ENCODE measurements around the gene JMJD6. TPM values are rescaled to one million over a fixed set of nuclear protein-coding genes. Genes with fewer than 3 reads are reported as not detected.

JMJD6 gene
- polyA plus RNA-seq, 1 donor (not counting 4 experiments of a cell fraction or from before 2014, with no cell fraction given) = 12.0 TPM

DNA sequence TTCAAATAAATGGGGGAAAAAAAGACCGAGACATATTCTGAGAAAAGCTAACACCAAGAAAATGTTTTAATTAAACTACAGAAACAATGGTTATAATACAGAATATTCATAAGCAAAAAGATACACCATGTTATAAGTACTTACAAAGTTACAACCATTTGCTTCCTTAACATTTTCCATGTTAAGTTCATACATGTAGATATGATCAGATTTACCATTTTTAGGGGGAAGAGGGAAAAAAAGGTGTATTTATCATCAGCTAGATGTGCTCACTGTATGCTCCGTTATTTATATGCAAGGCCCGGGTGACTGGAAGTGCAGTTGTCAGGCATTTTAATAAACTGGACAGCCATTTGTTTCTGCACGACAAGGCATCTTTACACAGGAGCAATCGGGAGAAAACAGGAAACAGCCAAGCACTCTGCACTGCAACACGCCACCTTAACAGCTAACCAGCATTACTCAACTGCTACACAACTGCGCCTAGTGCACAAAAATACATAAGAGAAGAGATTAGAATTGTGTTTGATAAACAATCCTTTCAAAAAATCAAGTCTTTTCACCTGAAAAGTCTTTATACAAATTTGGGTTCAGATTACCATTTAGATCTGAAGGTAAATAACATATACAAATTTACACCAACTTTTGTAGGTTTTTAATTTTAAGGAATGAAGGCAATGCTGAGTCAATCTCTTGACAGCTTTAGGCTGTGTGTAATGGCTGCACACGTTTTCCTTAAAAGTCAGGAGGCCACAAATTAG lies 7.9 kb upstream of the JMJD6 start:
- no peaks in the 10 kb centered on the region for H3K27me3 ChIP-seq (ENCODE audit: control insufficient read depth, extremely low read depth, insufficient read depth, low read length)
- dilution Hi-C loops (cut with MboI; ENCODE audit: extremely low pct_ligation_motif_present, low sequenced_read_pairs) = no loop called here
- H3K9me1 ChIP-seq (ENCODE audit: control insufficient read depth, extremely low read depth, insufficient read depth, low read length) = no peaks in the 10 kb centered on the region
- peaks cover 29% of the 10 kb centered on the region for H3K4me1 ChIP-seq (ENCODE audit: control insufficient read depth, extremely low read depth, insufficient read depth, low read length)
- no peak for DNase-seq (ENCODE audit: low read depth, low spot score)
- FAIRE-seq = no peak
- peak overlapping the region; percentile 99 for H3K9ac ChIP-seq (ENCODE audit: control insufficient read depth, extremely low read depth, insufficient read depth, low read length)
- peak overlapping the region; percentile 98 to 100 (median 100) for H3K4me3 ChIP-seq (ENCODE audit: control insufficient read depth in 2 of 3, extremely low read depth in 1 of 3, insufficient read depth in 2 of 3, low read depth in 1 of 3, low read length in 3 of 3)
- H3K9me3 ChIP-seq (ENCODE audit: control insufficient read depth, low read depth, low read length) = no peaks in the 10 kb centered on the region
- H2AFZ ChIP-seq (ENCODE audit: control insufficient read depth, low read length) = no peak overlapping the region
- TF ChIP-seq EZH2 (IDR thresholded peaks at IDR 0.05; ENCODE audit: low read length) = no peak
- TF ChIP-seq, protein P1, sequence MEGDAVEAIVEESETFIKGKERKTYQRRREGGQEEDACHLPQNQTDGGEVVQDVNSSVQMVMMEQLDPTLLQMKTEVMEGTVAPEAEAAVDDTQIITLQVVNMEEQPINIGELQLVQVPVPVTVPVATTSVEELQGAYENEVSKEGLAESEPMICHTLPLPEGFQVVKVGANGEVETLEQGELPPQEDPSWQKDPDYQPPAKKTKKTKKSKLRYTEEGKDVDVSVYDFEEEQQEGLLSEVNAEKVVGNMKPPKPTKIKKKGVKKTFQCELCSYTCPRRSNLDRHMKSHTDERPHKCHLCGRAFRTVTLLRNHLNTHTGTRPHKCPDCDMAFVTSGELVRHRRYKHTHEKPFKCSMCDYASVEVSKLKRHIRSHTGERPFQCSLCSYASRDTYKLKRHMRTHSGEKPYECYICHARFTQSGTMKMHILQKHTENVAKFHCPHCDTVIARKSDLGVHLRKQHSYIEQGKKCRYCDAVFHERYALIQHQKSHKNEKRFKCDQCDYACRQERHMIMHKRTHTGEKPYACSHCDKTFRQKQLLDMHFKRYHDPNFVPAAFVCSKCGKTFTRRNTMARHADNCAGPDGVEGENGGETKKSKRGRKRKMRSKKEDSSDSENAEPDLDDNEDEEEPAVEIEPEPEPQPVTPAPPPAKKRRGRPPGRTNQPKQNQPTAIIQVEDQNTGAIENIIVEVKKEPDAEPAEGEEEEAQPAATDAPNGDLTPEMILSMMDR (optimal IDR thresholded peaks at IDR 0.05 in 1 of 3, IDR thresholded peaks at IDR 0.05 in 1 of 3, conservative IDR thresholded peaks at IDR 0.05 in 1 of 3; ENCODE audit: extremely low read depth in 1 of 3, insufficient read depth in 2 of 3, low read length in 3 of 3) = no peak
- peak overlapping the region; percentile 96 for H3K4me2 ChIP-seq (ENCODE audit: control insufficient read depth, extremely low read depth, insufficient read depth, low read depth, low read length)
- H3K36me3 ChIP-seq (ENCODE audit: control insufficient read depth in 2 of 2, extremely low read depth in 1 of 2, insufficient read depth in 2 of 2, low read length in 2 of 2) = peaks cover 14 to 40% of the 10 kb centered on the region in 2 experiments
- H3K27ac ChIP-seq (ENCODE audit: control insufficient read depth, insufficient read depth, low read length) = peak overlapping the region; percentile 96
- peaks cover 70% of the 10 kb centered on the region for H3K79me2 ChIP-seq (ENCODE audit: control insufficient read depth, insufficient read depth, low read length)
- peaks cover 28% of the 10 kb centered on the region for H4K20me1 ChIP-seq (ENCODE audit: control insufficient read depth, extremely low read depth, insufficient read depth, low read length)

DNA sequence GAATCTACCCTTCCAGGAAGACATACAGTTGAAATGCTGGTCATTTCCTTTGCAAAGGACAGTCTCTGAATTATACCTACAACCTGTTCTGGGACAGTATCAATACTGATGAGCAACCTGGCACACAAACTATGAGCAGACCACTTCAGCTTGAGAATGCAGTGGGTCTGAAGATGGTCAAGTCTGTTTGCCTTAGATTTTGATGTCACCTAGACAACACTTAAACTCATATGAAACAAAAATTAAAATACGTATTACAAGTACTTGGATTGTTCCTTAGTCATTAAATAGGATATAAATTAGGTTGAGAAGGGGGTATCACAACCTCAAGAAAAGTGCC lies 7.2 kb upstream of the JMJD6 start:
- no peak overlapping the region for H3K27ac ChIP-seq (ENCODE audit: control insufficient read depth, insufficient read depth, low read length)
- H3K36me3 ChIP-seq (ENCODE audit: control insufficient read depth in 2 of 2, extremely low read depth in 1 of 2, insufficient read depth in 2 of 2, low read length in 2 of 2) = peaks cover 14 to 40% of the 10 kb centered on the region in 2 experiments
- no peak for FAIRE-seq
- peak overlapping the region in 2 of 3 experiments; percentile 98 to 100 for H3K4me3 ChIP-seq (ENCODE audit: control insufficient read depth in 2 of 3, extremely low read depth in 1 of 3, insufficient read depth in 2 of 3, low read depth in 1 of 3, low read length in 3 of 3)
- no peaks in the 10 kb centered on the region for H3K27me3 ChIP-seq (ENCODE audit: control insufficient read depth, extremely low read depth, insufficient read depth, low read length)
- H3K9me3 ChIP-seq (ENCODE audit: control insufficient read depth, low read depth, low read length) = no peaks in the 10 kb centered on the region
- peaks cover 28% of the 10 kb centered on the region for H4K20me1 ChIP-seq (ENCODE audit: control insufficient read depth, extremely low read depth, insufficient read depth, low read length)
- peaks cover 66% of the 10 kb centered on the region for H3K79me2 ChIP-seq (ENCODE audit: control insufficient read depth, insufficient read depth, low read length)
- dilution Hi-C loops (cut with MboI; ENCODE audit: extremely low pct_ligation_motif_present, low sequenced_read_pairs) = no loop called here
- peak overlapping the region; percentile 96 for H3K4me2 ChIP-seq (ENCODE audit: control insufficient read depth, extremely low read depth, insufficient read depth, low read depth, low read length)
- H3K9ac ChIP-seq (ENCODE audit: control insufficient read depth, extremely low read depth, insufficient read depth, low read length) = no peak overlapping the region
- no peak overlapping the region for H2AFZ ChIP-seq (ENCODE audit: control insufficient read depth, low read length)
- TF ChIP-seq, protein P1 (optimal IDR thresholded peaks at IDR 0.05 in 1 of 3, IDR thresholded peaks at IDR 0.05 in 1 of 3, conservative IDR thresholded peaks at IDR 0.05 in 1 of 3; ENCODE audit: extremely low read depth in 1 of 3, insufficient read depth in 2 of 3, low read length in 3 of 3) = no peak
- no peak for TF ChIP-seq EZH2 (IDR thresholded peaks at IDR 0.05; ENCODE audit: low read length)
- no peaks in the 10 kb centered on the region for H3K9me1 ChIP-seq (ENCODE audit: control insufficient read depth, extremely low read depth, insufficient read depth, low read length)
- peaks cover 23% of the 10 kb centered on the region for H3K4me1 ChIP-seq (ENCODE audit: control insufficient read depth, extremely low read depth, insufficient read depth, low read length)
- DNase-seq (ENCODE audit: low read depth, low spot score) = no peak
